T47D (cell line): ENCODE results near the gene BCKDHA.

ENCODE experiments used
- DNase-seq, 2 experiments: peaks; one replicate each; pipeline versions ENCODE4 v3.0.0 to v3.0.0-alpha.2; 2011 to 2012; ENCODE audit warnings: low read depth in 1 of 2, low spot score in 1 of 2
- JUND ChIP-seq: IDR thresholded peaks from 2 replicates; pipeline ENCODE4 v1.6.1; 2012; ENCODE audit warnings: low read depth
- in situ Hi-C: cut with HindIII; loops from 2 replicates; pipeline ENCODE4 v1.10.0; 2016; ENCODE audit warnings: low sequenced_read_pairs, low pct_unique_long_range_greater_than_20kb

Gene BCKDHA

GRCh38 chr19:41439441-41440222 lies 42.0 kb downstream of the BCKDHA start, which contains the start of gene DMAC2:
Gene DMAC2, minus strand, starts transcription at chr19:41439912. Its CDS starts 13 bp downstream, at chr19:41439899.
- no peak for TF ChIP-seq JUND
- DNase-seq: peak; percentile 94 to 98
- in situ Hi-C loops: no loop called here

DNA sequence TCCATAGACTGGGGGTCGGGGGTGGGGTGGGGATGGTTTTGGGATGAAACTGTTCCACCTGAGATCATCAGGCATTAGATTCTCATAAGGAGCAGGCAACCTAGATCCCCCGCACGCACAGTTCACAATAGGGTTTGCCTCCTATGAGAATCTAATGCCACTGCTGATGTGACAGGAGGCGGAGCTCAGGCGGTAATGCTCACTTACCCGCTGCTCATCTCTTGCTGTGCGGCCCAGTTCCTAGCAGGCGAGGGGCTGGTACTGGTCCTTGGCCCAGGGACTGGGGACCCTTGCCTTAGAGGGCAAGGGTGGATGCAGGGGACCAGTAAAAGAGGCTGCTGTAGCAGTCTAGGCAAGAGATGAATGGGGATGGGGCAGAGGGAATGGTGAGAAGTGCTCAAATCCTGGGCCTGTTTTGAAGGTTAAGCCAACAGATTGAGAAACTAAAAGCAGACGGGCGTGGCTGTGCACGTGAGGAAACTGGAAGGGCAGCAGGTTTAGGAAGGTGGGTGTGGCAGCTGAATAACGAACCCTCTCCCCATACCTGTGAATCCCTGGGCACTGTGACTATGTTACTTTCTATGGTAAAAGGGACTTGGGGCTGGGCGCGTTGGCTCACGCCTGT lies 43.8 kb downstream of the BCKDHA start:
- in situ Hi-C loops: no loop called here
- no peak for DNase-seq
- TF ChIP-seq JUND: no peak

GRCh38 chr19:41442473-41443355 lies 45.1 kb downstream of the BCKDHA start, which contains the start of gene ERICH4:
Gene ERICH4, plus strand, starts transcription at chr19:41443156. Its CDS starts 14 bp downstream, at chr19:41443170.
- in situ Hi-C loops: no loop called here
- DNase-seq: no peak
- no peak for TF ChIP-seq JUND

DNA sequence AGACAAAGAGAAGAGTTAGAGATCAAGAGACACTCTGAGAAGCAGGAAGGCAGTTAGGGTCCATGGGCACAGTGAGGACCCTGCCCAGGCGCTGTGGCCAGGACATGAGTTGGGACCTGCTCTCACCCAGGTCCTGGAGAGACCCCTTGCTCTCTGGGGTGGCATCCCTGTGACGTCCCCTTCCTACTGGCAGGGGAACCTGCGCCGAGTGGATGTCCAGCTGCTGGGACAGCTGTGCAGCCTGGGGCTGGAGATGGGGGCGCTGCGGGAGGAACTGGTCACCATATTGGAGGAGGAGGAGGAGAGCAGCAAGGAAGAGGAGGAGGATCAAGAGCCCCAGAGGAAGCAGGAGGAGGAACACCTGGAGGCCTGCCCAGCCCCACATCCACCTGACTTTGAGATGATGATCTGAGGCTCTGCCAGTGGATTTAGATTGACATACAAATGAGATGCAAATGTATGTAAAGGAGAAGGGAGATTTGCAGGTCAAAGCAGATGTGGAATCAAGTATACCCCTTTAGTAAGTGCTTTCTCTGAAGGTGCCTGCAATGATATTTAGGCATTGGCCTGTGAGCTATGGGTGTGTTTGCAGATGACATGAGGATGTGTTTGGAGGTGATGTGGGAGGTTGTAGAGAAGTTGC lies 46.3 kb downstream of the BCKDHA start:
- no peak for DNase-seq
- in situ Hi-C loops: no loop called here
- no peak for TF ChIP-seq JUND

DNA sequence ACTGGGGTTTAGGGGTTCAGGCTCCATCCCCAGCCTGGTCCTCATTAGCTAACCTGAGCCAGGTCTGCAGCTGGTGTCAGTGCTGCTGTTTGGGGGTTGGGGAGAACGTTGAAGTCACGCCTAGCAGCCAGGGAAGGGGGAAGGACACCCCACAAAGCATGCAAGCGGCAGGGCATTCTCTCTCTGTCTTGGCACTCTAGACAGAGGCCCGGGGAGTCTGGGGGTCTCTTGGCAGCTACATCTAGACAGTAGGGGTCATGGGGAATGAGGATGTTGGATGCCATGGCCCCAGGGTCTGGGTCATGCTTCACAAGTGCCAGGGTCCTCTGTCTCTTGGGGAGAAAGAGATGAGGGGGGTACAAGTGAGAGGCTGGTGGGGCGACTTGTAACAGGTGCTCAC lies 48.0 kb downstream of the BCKDHA start:
- TF ChIP-seq JUND: no peak
- no peak for DNase-seq
- in situ Hi-C loops: no loop called here

DNA sequence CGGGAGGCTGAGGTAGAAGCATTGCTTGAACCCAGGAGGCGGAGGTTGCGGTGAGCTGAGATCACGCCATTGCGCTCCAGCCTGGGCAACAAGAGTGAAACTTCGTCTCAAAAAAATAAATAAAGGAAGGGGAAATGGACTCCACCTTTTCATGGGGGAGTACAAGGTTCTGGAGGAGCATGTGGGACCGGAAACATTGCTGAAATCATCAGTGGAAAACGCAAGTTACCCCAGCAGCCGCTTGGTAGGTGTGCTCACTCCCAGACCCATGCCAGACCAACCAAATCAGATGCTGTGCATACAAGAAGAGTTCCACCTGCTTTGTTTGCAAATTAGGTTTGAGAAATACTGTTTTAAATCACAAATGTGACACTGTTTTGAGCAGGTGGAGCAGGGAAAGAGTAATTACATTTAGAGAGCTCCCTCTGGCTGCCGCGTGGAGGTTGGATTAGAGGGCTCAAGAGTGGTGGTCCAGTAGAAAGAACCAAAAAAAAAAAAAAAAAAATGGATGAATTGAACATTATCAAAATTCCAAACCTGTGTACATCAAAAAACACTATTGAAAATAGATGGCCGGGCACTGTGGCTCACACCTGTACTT lies 50.2 kb downstream of the BCKDHA start:
- no peak for DNase-seq
- no peak for TF ChIP-seq JUND
- in situ Hi-C loops: no loop called here

- DNase-seq: peak; percentile 39 to 65
- no peak for TF ChIP-seq JUND
- in situ Hi-C loops: no loop called here
Measured at GRCh38 chr19:41449079-41449864, 51.7 kb downstream of the BCKDHA start.

- no peak for DNase-seq
- in situ Hi-C loops: no loop called here
- TF ChIP-seq JUND: no peak
Measured at GRCh38 chr19:41449865-41450178, 52.2 kb downstream of the BCKDHA start.

GRCh38 chr19:41452584-41453275 lies 55.1 kb downstream of the BCKDHA start:
- no peak for DNase-seq
- in situ Hi-C loops: no loop called here
- no peak for TF ChIP-seq JUND

DNA sequence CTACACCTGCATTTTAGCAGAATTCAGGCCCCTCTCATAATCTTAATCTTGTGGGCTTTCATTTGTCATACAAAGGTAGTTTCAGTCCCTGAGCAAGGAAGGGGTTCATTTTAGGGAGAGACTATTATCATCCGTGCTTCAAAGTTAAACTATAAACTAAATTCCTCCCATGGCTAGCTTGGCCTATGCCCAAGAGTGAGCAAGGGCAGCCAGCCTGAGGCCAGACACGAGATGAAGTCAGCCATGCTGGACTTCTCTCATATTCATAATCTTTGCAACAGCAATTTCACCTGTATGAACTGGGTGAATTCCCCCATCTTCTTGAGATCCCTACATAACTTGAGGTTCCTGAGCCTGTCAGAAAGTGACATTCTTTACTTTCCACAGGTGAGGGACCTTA lies 58.3 kb downstream of the BCKDHA start:
- peak in 1 of 2 experiments; percentile 22 for DNase-seq
- in situ Hi-C loops: no loop called here
- TF ChIP-seq JUND: no peak

- in situ Hi-C loops: no loop called here
- TF ChIP-seq JUND: no peak; the same call in 1 of the 2 replicates
- DNase-seq: peak in 1 of 2 experiments; percentile 47
Measured at GRCh38 chr19:41456342-41456918, 58.8 kb downstream of the BCKDHA start.
